Measurements from ENCODE around the gene GPR55.

The GPR55 gene

GRCh38 chr2:230866756-230867523 lies 58.1 kb downstream of the GPR55 start:
- DNase-seq (ENCODE audit: low spot score) = no peak

DNA sequence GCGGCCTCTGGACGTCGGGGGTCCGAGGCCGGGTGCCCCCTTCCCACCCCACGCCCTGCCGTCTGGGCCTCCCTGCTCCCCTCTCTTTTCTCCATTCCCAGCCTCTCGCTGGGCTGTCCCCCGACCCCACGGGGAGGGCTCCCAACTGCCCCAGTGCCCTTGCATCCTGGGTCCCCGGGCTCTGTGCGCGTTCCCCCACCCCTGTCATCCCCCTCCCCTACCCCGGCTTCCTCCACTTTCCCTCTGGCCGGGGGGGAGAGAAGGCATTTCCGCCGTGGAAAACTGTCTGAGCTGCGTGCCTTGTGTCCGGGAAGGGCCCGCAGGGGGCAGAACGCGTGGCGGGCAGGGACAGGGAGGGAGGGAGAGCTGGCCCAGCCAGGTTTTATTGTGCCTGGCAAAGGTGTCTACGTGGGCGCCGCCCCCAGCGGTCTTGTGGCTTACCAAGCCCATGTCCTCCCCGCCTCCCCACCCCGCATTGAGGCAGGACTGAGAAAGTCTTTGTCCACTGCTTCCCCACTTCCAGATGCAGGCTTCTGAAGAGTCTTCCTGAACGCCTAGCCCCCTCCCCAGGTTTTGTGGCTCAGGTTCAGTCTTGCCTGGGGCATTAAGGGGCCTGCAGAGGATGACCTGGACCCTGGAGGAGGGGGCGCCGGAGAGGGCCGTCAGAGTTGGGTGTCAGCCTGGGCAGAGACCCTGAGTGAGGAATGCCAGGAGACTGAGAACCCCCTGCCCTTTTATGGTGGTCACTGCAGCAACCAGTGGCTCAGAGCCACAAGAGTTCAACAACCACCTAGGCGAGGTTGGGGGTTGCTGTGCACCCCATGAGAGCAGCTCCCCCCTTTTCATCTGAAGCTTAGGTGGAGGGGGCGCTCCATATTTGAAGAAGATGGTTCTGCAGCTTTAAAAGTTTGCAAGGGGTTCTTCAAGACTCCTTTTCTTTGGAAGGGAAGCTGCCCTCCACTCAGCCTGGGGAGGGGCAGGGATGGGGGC lies 59.0 kb downstream of the GPR55 start:
- peak; percentile 20 for DNase-seq (ENCODE audit: low spot score)

GRCh38 chr2:230865307-230865765 lies 59.7 kb downstream of the GPR55 start:
- no peak for DNase-seq (ENCODE audit: low spot score)

DNA sequence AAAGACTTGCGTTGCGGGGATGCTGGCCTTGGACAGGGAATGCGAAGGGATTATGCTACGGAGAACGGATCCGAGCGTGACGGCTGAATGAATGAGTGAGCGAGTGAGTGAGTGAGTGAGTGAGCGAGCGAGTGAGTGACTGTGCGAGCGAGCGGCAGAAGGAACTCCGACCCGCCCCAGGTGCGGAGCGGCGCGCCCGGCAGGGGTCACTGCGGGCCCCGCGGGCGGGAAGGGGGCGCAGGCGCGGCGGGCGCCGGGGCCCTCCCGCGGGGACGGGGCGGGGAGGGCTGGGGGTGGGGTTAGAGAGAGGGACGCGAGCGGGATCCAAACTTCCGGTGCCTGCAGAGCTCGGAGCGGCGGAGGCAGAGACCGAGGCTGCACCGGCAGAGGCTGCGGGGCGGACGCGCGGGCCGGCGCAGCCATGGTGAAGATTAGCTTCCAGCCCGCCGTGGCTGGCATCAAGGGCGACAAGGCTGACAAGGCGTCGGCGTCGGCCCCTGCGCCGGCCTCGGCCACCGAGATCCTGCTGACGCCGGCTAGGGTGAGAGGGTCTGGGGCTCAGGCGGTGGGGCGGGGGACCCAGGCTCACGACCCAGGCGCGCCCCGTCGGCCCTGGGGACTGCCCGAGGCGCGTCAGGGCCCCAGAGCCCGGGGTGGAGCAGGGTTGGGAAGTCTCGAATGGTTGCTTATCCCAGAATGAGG lies 60.3 kb downstream of the GPR55 start, which contains the start of gene ITM2C:
TSS of gene ITM2C (plus strand) at position 338 of the 702 bp plus-strand sequence. CDS start at position 422, 84 bp downstream.
- DNase-seq (ENCODE audit: low spot score) = peak; percentile 58

DNA sequence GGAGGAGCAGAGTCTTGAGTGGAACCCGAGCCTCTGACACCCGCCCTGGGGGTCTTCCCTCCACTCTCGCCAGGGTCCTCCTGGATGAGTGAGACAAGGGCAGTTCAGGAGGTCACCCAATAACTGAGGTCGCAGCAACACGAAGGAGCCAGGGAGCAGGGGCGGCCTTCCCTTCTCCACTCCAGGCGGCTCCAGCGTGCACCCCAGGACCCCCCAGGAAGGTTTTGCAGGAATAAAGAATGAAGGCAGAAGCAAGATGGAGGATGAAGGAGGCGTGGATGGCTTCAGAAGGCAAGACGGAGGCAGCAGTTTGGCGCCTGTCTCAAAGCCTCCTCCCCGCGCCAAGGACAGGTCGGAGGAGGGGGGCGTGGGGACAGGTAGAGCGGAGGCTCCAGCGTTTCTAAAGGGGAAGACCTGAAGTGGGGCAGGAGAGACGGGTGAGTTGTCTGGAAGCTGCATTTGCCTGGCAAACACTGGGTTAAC lies 60.9 kb downstream of the GPR55 start:
- no peak for DNase-seq (ENCODE audit: low spot score)

GRCh38 chr2:230863442-230864121 lies 61.5 kb downstream of the GPR55 start:
- no peak for DNase-seq (ENCODE audit: low spot score)

DNA sequence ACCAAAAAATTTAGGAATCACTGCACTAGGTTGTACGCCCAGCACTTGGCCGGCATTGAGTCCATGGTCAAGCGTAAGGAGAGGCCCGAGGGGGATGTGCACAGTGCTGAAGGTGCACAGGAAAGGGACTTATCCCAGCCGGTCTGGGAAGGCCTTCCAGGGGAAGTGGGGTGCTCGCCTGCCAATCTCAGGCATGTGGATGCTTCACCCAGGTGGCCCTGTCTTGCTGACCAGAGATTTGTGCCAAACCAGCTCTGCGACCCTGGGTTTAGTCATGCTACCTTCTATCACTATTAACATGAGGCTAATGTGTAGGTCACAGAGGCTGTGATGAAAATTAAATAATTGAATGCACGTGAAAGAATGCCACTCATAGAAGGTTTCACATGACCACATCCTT lies 62.0 kb downstream of the GPR55 start:
- no peak for DNase-seq (ENCODE audit: low spot score)

DNA sequence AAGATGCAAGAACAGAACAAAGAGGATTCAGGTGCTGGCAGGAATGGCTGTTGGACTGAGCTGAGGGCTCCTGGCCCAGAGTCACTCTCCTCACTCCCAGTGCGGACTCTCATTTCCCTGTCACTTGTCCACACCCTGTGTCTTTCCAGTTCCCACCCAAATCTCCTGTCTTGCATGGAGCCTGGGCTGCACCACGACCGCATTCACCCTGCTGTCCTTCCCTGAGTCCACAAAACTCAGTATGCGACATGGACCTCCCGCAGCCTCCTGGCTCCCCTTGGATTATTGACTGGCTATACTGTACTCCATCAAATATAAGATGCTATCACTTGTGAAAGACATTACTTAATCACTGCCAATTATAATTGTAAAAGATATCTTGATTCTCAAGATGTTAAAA lies 62.8 kb downstream of the GPR55 start:
- DNase-seq (ENCODE audit: low spot score) = no peak

DNA sequence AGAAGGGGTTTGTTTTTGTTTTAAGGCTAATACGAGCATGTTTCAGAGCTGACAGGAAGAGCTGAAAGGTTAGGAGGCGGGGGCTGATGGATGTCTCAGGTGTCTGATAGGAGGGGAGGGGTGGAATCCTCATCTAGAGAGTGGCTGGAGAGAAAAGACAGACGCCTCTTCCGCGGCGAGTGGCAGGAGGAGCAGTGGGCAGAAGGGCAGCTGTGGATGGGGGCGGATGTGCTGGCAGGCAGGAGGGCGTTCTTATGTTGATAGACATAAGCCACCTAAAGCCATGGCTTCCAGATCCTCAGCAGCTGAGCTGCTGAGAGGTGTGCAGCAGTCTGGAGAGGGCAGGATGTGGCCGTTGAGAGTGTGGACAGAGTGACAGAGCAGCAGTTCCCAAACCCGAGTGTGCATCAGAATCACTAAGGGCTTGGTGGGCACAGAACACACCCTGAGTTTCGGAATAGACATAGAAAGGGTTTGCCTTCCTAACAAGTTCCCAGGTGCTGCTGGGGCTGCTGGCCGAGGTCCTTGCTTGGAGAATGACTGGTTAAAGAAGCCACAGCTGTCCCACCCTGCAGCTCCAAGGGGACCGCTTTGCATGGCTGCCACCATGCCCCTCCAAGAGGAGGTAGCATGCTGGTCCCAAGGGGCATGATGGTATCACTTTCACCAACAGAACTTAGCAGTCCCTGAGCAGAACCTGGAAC lies 63.3 kb downstream of the GPR55 start:
- DNase-seq (ENCODE audit: low spot score) = no peak
